ENCODE measurements around the gene SBF2. TPM values are rescaled to one million over a fixed set of nuclear protein-coding genes. Genes with fewer than 3 reads are reported as not detected.

Gene SBF2
- total and polyA plus RNA-seq, 9 of the 15 experiments (the other 6 are each of a cell fraction or from before 2014, with no cell fraction given) = 0.80 to 9.5 (median 5.0) TPM

- WGBS (ENCODE audit: insufficient coverage, low coverage, missing lambda C conversion rate) = 19% methylated on average over 5 of the region's 5 CpGs
- no peak overlapping the region for H3K4me2 ChIP-seq (ENCODE audit: insufficient read depth, low read length)
- 0 out of 5 replicates have a peak, but pooled peaks cover 0 to 4% of the 10 kb centered on the region in 2 experiments for H3K4me1 ChIP-seq (replicated peaks in 1 of 2; ENCODE audit: control insufficient read depth in 2 of 2, insufficient read depth in 2 of 2, low read length in 2 of 2)
- no peaks in the 10 kb centered on the region for H4K20me1 ChIP-seq (replicated peaks; ENCODE audit: control insufficient read depth, insufficient read depth, low read length)
- TF ChIP-seq RREB1 (CRISPR knock-in tag; IDR thresholded peaks at IDR 0.05) = no peak
- no peak for TF ChIP-seq GTF2E2 (tag; IDR thresholded peaks at IDR 0.05)
- TF ChIP-seq FOXJ2 (tag; IDR thresholded peaks at IDR 0.05) = no peak
- TF ChIP-seq MYNN (IDR thresholded peaks at IDR 0.05) = no peak
- TF ChIP-seq MYNN (CRISPR knock-in tag; IDR thresholded peaks at IDR 0.05) = no peak
- TF ChIP-seq IRF9 (tag; IDR thresholded peaks at IDR 0.05) = no peak
- FAIRE-seq = no peak
- H3K9me1 ChIP-seq (ENCODE audit: control insufficient read depth, insufficient read depth, low read length) = no peaks in the 10 kb centered on the region
- peak overlapping the region in 1 of 2 experiments; percentile 54; a peak in 1 of 4 replicates for H3K9ac ChIP-seq (ENCODE audit: insufficient read depth in 1 of 2, low read depth in 2 of 2, low read length in 2 of 2)
- H3K79me2 ChIP-seq (ENCODE audit: control insufficient read depth, insufficient read depth, low read length) = no peaks in the 10 kb centered on the region
- CTCF ChIA-PET (ENCODE audit: low intra/inter-chr PET ratio) = no interaction called here
- H3K27me3 ChIP-seq (ENCODE audit: control insufficient read depth in 2 of 2, insufficient read depth in 2 of 2, low read length in 2 of 2) = peaks cover 0 to 6% of the 10 kb centered on the region in 2 experiments; a peak in 2 of 5 replicates
- no TSS peak for BruUV-seq (replicated peaks)
- no peak overlapping the region for H3K4me3 ChIP-seq
- no peak overlapping the region for H3K27ac ChIP-seq (ENCODE audit: extremely low read depth, low read depth, low read length)
- peak; percentile 17; the same call in 1 of the 3 replicates for ATAC-seq
- no peaks in the 10 kb centered on the region for H3K9me3 ChIP-seq (replicated peaks; ENCODE audit: control insufficient read depth, insufficient read depth, low read depth, low read length)
- intact Hi-C loops (cut with micrococcal nuclease) = no loop called here
- POLR2A ChIA-PET = interaction anchor here (0.6 to 1.2 kb wide), 3 partner anchors 18 to 253 kb away, joined by 3 read pairs; no protein-coding TSS in a partner anchor
- no peak for DNase-seq (ENCODE audit: extremely low read depth in 1 of 4, low spot score in 3 of 4)
- 0 out of 2 replicates have a peak overlapping the region, but pooled peaks have one; percentile 9 for H2AFZ ChIP-seq (ENCODE audit: low read depth, low read length)
- H3K36me3 ChIP-seq (ENCODE audit: control insufficient read depth, insufficient read depth, low read length) = no peaks in the 10 kb centered on the region
- in situ Hi-C loops (cut with MboI) = loop anchor here (10.0 kb wide), 1 partner anchor 549 kb away; no protein-coding TSS in a partner anchor
These were observed 528.5 kb downstream of the SBF2 start for GRCh38 chr11:9765320-9766101.
